Measurements from ENCODE around the gene ELK3. TPM values are rescaled to one million over a fixed set of nuclear protein-coding genes. Genes with fewer than 3 reads are reported as not detected.

The ELK3 gene
- total and polyA plus RNA-seq, 2 experiments from 2014 or later = 5.5 to 8.3 TPM

GRCh38 chr12:96225044-96225855 lies 31.1 kb downstream of the ELK3 start:
- no peak overlapping the region for H3K27ac Mint-ChIP-seq
- no peak for DNase-seq (ENCODE audit: low spot score)
- Histone ChIP-seq H3K4me3 (no peak overlapping the region), H4K20me1 (replicated peaks; ENCODE audit: insufficient read depth) (no peaks in the 10 kb centered on the region), H3F3A (replicated peaks; ENCODE audit: low read depth) (no peaks in the 10 kb centered on the region), H3K4me1 (ENCODE audit: insufficient read depth) (no peaks in the 10 kb centered on the region), H3K9me2 (ENCODE audit: insufficient read depth) (no peaks in the 10 kb centered on the region), H3K36me3 (ENCODE audit: insufficient read depth) (no peaks in the 10 kb centered on the region), H3K4me2 (no peak overlapping the region), H3K79me2 (replicated peaks; ENCODE audit: insufficient read depth) (no peaks in the 10 kb centered on the region), H3K27me3 (ENCODE audit: insufficient read depth) (no peaks in the 10 kb centered on the region), H2AFZ (no peak overlapping the region), H3K27ac (ENCODE audit: low read depth) (no peak overlapping the region)
- no peaks in the 10 kb centered on the region for H3K9me3 Mint-ChIP-seq
- no peak for ATAC-seq
- H3K4me3 Mint-ChIP-seq = no peak overlapping the region
- TF ChIP-seq NANOG (IDR thresholded peaks at IDR 0.05; ENCODE audit: borderline replicate concordance) (no peak), CTCF (conservative IDR thresholded peaks at IDR 0.05; ENCODE audit: low read depth in 2 of 2) (no peak), REST (IDR thresholded peaks at IDR 0.05; ENCODE audit: unreplicated experiment) (no peak), EZH2 (IDR thresholded peaks at IDR 0.05; ENCODE audit: low read depth, unreplicated experiment) (no peak), JUNB (IDR thresholded peaks at IDR 0.05; ENCODE audit: unreplicated experiment) (no peak), EZH2phosphoT487 (IDR thresholded peaks at IDR 0.05; ENCODE audit: unreplicated experiment) (no peak), ZNF331 (CRISPR knock-in tag; IDR thresholded peaks at IDR 0.05; ENCODE audit: low read depth) (no peak), ZNF114 (CRISPR knock-in tag; IDR thresholded peaks at IDR 0.05) (no peak)
- no peaks in the 10 kb centered on the region; the same call in 2 of the 3 replicates for H3K36me3 Mint-ChIP-seq (ENCODE audit: low read depth)
- no peaks in the 10 kb centered on the region for H3K27me3 Mint-ChIP-seq (ENCODE audit: insufficient read depth, low read depth, poor library complexity)
- H3K4me1 Mint-ChIP-seq = no peaks in the 10 kb centered on the region

DNA sequence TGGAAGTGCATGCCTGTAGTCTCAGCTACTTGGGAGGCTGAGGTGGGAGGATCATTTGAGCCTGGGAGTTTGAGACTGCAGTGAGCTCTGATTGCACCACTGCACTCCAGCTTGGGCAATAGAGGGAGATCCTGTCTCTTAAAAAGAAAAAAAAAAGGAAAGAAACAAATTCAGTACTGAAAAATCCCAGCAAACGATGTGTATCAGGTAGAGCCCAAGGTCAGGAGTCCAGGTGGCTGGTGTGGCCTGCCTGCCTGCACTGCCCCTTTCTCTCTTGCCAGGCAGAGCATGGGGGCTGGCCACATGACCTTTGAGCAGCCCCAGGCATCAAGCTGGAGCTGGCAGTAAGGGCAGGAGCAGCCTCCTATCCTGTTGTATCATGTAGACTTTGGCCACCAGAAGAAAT lies 31.8 kb downstream of the ELK3 start:
- H3K36me3 Mint-ChIP-seq (ENCODE audit: low read depth) = no peaks in the 10 kb centered on the region; the same call in 2 of the 3 replicates
- H3K36me3 ChIP-seq (ENCODE audit: insufficient read depth) = no peaks in the 10 kb centered on the region
- H3F3A ChIP-seq (replicated peaks; ENCODE audit: low read depth) = no peaks in the 10 kb centered on the region
- H3K4me3 Mint-ChIP-seq = no peak overlapping the region
- DNase-seq (ENCODE audit: low spot score) = no peak
- H4K20me1 ChIP-seq (replicated peaks; ENCODE audit: insufficient read depth) = no peaks in the 10 kb centered on the region
- no peaks in the 10 kb centered on the region for H3K27me3 ChIP-seq (ENCODE audit: insufficient read depth)
- H3K27ac Mint-ChIP-seq = no peak overlapping the region
- no peaks in the 10 kb centered on the region for H3K9me2 ChIP-seq (ENCODE audit: insufficient read depth)
- H2AFZ ChIP-seq = no peak overlapping the region
- no peaks in the 10 kb centered on the region for H3K27me3 Mint-ChIP-seq (ENCODE audit: insufficient read depth, low read depth, poor library complexity)
- H3K4me3 ChIP-seq = no peak overlapping the region
- no peaks in the 10 kb centered on the region for H3K9me3 Mint-ChIP-seq
- no peak overlapping the region for H3K27ac ChIP-seq (ENCODE audit: low read depth)
- H3K79me2 ChIP-seq (replicated peaks; ENCODE audit: insufficient read depth) = no peaks in the 10 kb centered on the region
- no peak for ATAC-seq
- H3K4me1 Mint-ChIP-seq = no peaks in the 10 kb centered on the region
- H3K4me1 ChIP-seq (ENCODE audit: insufficient read depth) = no peaks in the 10 kb centered on the region
- H3K4me2 ChIP-seq = no peak overlapping the region
- TF ChIP-seq POLR2AphosphoS5 (IDR thresholded peaks at IDR 0.05; ENCODE audit: low read depth) (no peak), STAT1 (IDR thresholded peaks at IDR 0.05; ENCODE audit: unreplicated experiment) (no peak)

Data from GM23338 (cell line).